NT2/D1 (cell line): ENCODE data around the gene TPSAB1.
"Not testable (repeated sequence)": the region's sequence is repeated elsewhere in the genome, so short reads cannot be mapped to it uniquely, and the experiment has no call there.

ENCODE experiments used
- SUZ12 ChIP-seq: IDR thresholded peaks from 2 replicates; pipeline ENCODE4 v1.6.1; 2011; ENCODE audit not compliant: insufficient read length, insufficient read depth; ENCODE audit errors: extremely low read depth
- YY1 ChIP-seq: IDR thresholded peaks from 2 replicates; pipeline ENCODE4 v1.6.1; 2011; ENCODE audit not compliant: insufficient read length, insufficient read depth

DNA sequence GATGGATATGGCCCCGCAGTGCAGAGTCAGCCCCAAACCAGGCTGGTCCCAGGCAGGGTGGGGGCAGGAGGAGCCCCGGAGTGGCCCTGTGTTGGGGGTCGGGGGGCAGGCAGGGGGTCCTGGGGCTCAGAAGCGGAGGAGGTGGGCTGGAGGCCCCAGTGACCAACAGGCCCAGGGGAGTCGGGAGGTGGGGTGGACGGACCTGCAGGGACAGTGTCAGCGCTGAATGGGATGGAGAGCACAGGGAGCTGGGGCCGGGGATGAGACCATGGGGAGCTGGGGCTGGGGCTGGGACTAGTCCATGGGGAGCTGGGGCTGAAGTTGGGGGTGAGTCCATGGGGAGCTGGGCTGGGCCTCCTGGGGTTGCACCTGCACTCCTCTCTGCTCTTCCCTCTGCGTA lies 930 bp upstream of the TPSAB1 start:
- TF ChIP-seq SUZ12, YY1: not testable (repeated sequence)
